T47D (cell line): ENCODE results near the gene KRTAP19-8.

Experiments used
- DNase-seq, 2 experiments: peaks; one replicate each; pipeline versions ENCODE4 v3.0.0 to v3.0.0-alpha.2; 2011 to 2012; ENCODE audit warnings: low read depth in 1 of 2, low spot score in 1 of 2
- JUND ChIP-seq: IDR thresholded peaks from 2 replicates; pipeline ENCODE4 v1.6.1; 2012; ENCODE audit warnings: low read depth
- in situ Hi-C: cut with HindIII; loops from 2 replicates; pipeline ENCODE4 v1.10.0; 2016; ENCODE audit warnings: low sequenced_read_pairs, low pct_unique_long_range_greater_than_20kb

Gene KRTAP19-8

GRCh38 chr21:31041295-31042079 lies 3.2 kb upstream of the KRTAP19-8 start:
- TF ChIP-seq JUND, result no peak
- DNase-seq, result no peak

DNA sequence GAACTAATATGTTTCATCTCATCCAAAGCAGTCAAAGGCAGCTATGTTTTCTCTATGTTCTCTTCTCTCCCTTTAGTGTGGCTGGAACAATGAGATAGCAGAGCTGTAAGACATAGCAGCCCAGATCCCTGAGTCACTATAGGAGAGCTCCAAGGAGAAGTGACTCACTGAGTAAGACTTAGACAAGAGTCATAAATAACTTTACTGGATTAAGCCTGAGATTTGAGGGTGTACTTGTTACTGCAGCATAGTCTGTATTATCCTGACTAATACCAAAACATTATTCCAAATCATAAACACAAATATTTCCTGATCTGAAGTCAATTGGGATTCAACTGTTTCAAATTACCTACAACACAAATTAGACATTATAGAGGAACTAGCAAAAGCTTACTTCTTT lies 3.9 kb downstream of the KRTAP19-8 start:
- DNase-seq, result no peak
- TF ChIP-seq JUND, result no peak
- in situ Hi-C loops, result no loop called here

More at GRCh38 chr21:31041295-31042079, 3.2 kb upstream of the KRTAP19-8 start:
- in situ Hi-C loops, result no loop called here

- TF ChIP-seq JUND, result no peak
- DNase-seq, result no peak
- in situ Hi-C loops, result no loop called here
These were observed 7.7 kb downstream of the KRTAP19-8 start for GRCh38 chr21:31030367-31031106.

- in situ Hi-C loops, result no loop called here
- no peak for TF ChIP-seq JUND
These were observed 14.6 kb downstream of the KRTAP19-8 start for GRCh38 chr21:31023680-31024079.

GRCh38 chr21:31022306-31022705 lies 16.0 kb downstream of the KRTAP19-8 start:
- no peak for DNase-seq
- in situ Hi-C loops, result no loop called here
- TF ChIP-seq JUND, result no peak

More at GRCh38 chr21:31023680-31024079, 14.6 kb downstream of the KRTAP19-8 start:
- DNase-seq, result no peak

- no peak for DNase-seq
- TF ChIP-seq JUND, result no peak
- in situ Hi-C loops, result no loop called here
These were observed 20.0 kb downstream of the KRTAP19-8 start for GRCh38 chr21:31018232-31018631.

GRCh38 chr21:31014891-31015290 lies 23.4 kb downstream of the KRTAP19-8 start:
- no peak for TF ChIP-seq JUND
- in situ Hi-C loops, result no loop called here
- DNase-seq, result no peak

DNA sequence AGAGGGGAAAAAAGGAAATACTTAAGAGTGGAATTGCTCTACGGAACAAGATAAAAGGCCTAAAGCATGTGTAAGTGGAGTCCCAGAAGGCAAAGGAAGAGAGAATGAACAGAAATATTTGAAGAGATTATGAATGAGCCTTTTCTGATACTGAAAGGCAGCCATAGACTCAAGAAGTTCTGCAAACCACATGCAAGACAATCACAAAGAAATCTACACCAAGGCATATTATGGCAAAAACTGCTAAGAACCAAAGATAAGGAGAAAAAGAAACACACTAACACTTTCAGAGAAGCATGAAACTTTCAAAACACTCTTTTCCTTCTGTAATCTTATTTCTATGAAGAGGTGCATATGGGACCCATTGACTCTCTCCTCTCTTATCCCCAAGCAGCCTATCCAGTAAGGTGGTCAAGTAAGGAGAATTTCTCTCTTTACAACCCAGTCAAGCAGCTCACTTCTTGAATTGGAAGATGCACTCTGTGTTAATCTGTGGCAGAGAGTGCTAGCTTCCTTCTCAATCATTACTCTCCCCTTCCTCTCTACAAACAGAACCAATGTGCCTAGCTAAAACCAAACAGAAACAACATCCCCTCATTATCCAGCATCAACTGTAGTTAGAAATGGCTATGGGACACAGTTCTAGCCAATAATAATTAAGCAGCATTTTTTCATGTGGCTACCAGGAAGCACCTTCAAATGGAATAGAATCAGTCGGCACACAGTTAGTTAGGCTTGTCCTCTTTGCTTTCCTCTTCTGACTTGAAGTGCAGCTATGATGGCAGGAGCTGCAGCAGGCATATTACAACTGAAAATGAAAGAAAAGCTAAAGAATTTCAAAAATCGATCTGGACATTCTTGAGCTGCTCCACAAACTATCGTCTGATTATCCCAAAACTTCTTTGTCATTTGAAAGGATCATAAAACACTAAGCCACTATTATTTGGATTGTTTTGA lies 25.9 kb downstream of the KRTAP19-8 start:
- DNase-seq, result no peak
- in situ Hi-C loops, result no loop called here
- TF ChIP-seq JUND, result no peak

DNA sequence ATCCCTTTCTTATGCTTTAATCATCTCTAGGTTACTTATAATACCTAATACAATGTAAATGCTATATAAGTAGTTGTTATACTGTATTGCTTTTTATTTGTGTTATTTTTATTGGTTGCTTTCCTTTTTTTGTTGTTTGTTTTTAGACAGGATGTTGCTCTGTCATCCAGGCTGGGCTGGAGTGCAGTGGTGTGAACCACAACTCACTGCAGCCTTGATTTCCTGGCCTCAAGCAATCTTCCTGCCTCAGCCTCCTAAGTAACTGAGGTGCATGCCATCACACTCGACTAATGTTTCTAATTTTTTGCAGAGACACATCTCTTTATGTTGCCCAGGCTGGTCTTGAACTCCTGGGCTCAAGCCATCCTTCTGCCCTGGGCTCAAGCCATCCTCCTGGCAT lies 26.9 kb downstream of the KRTAP19-8 start:
- DNase-seq, result no peak
- no peak for TF ChIP-seq JUND
- in situ Hi-C loops, result no loop called here

DNA sequence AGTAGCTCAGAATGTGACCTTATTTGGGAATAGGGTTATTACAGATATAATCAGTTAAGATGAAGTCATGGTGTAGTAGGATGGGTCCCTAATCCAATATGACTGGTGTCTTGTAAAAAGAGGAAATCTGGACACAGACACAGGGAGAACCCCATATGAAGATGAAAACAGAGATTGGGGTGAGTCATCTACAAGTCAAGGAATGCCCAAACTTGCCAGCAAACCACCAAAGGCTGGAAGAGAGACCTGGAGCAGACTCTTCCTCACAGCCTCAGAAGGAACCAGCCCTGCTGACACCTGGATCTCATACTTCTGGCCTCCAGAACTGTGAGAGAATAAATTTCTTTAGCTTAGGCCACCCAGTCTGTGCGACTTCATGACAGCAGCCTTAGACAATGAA lies 29.9 kb downstream of the KRTAP19-8 start:
- in situ Hi-C loops, result no loop called here
- DNase-seq, result no peak
- TF ChIP-seq JUND, result no peak

GRCh38 chr21:31005019-31005418 lies 33.3 kb downstream of the KRTAP19-8 start:
- no peak for DNase-seq
- TF ChIP-seq JUND, result no peak
- in situ Hi-C loops, result no loop called here

DNA sequence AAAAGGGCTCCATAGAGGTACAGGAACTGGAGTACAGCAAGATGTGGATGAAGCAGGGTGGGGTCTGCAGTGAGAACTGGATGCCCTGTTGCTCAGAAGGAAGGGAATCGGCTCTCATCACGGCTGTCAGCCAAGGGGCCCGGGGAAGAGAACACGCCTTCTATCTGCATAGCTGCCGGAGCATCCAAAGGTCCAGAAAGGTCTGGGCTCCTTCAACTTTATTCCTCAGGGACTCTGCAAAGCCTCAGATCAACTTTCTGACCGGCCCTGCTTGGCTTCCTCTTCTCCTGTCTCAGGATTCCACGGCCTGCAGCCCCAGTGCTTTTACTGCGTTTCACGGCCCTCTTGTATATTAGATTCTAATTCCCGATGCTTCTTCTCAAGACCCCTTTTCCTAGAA lies 34.8 kb downstream of the KRTAP19-8 start:
- DNase-seq, result no peak
- in situ Hi-C loops, result no loop called here
- no peak for TF ChIP-seq JUND

DNA sequence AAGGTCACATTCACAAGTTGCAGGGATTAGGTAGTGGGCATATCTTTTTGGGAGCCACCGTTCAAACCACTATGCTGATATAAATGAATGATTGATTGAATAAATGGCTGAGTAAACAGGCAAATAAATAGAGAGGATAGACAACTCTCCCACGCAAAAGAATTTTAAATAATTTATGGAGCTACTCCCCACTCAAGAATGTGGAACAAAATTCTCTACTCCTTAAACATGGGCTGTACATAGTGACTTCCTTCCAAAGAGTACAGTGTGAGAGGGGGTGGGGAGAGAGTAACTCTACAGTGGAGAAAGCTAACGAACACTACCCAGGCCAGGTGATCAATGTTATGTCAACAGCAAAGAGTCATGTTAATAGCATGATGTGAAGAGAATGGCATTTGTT lies 40.7 kb downstream of the KRTAP19-8 start:
- no peak for TF ChIP-seq JUND
- in situ Hi-C loops, result no loop called here
- no peak for DNase-seq
